OCI-LY7 (cell line): ENCODE data around the gene RNF183. TPM values are rescaled to one million over a fixed set of nuclear protein-coding genes. Genes with fewer than 3 reads are reported as not detected.

ENCODE experiments used
- BruUV-seq: library from RNA; stranded (reverse); fragments of 400-500 nt; replicated peaks from 2 replicates; lab custom pipeline; 2021; lab: Mats Ljungman, UMichigan
- CTCF ChIA-PET: fragments of 300-600 bp; sonication (Branson Sonifier 250); formaldehyde crosslinking; loops from one replicate; lab custom pipeline; 2022; ENCODE audit warnings: antibody characterized with exemption; ENCODE audit not compliant: unreplicated experiment; lab: Charles Lee
- POLR2A ChIA-PET: fragments of 300-600 bp; sonication (Branson Sonifier 250); formaldehyde crosslinking; loops from one replicate; lab custom pipeline; 2022; ENCODE audit warnings: antibody characterized with exemption; lab: Charles Lee
- DNase-seq: peaks from one replicate; pipeline ENCODE4 v3.0.0-alpha.2; 2015; ENCODE audit warnings: low spot score
- H2AFZ ChIP-seq: fragments of 200-600 bp; sonication (generic), shearing (Covaris generic); 2 replicates; pipeline ENCODE4 v1.6.1; 2014; ENCODE audit warnings: mild to moderate bottlenecking, antibody characterized with exemption, low read length, moderate library complexity
- H3K27ac ChIP-seq: fragments of 200-600 bp; sonication (generic); 2 replicates; pipeline ENCODE4 v1.5.1; 2014; ENCODE audit warnings: mixed run types, low read depth, mild to moderate bottlenecking, moderate library complexity, low read length, inconsistent platforms; ENCODE audit not compliant: poor library complexity, severe bottlenecking
- H3K36me3 ChIP-seq: fragments of 200-600 bp; sonication (generic); 2 replicates; pipeline ENCODE4 v1.6.1; 2014; ENCODE audit warnings: mild to moderate bottlenecking, antibody characterized with exemption, low read length, moderate library complexity, mixed read lengths; ENCODE audit not compliant: insufficient read depth
- H3K4me1 ChIP-seq: fragments of 200-600 bp; sonication (generic); 2 replicates; pipeline ENCODE4 v1.5.1; 2014; ENCODE audit warnings: mild to moderate bottlenecking, low read length; ENCODE audit not compliant: insufficient read depth, poor library complexity, severe bottlenecking
- H3K4me2 ChIP-seq: fragments of 200-600 bp; sonication (generic); 2 replicates; pipeline ENCODE4 v1.6.1; 2014; ENCODE audit warnings: mild to moderate bottlenecking, low read length
- H3K4me3 ChIP-seq: fragments of 200-600 bp; sonication (generic); 2 replicates; pipeline ENCODE4 v1.5.1; 2014; ENCODE audit warnings: mild to moderate bottlenecking, low read depth, low read length; ENCODE audit not compliant: poor library complexity, severe bottlenecking
- H3K79me2 ChIP-seq: fragments of 200-600 bp; sonication (generic); 2 replicates; pipeline ENCODE4 v1.6.1; 2016; ENCODE audit warnings: low read depth, mild to moderate bottlenecking, low read length, moderate library complexity, mixed read lengths; ENCODE audit not compliant: insufficient read depth
- H3K9me2 ChIP-seq: fragments of 200-600 bp; sonication (generic); 2 replicates; pipeline ENCODE4 v1.6.1; 2016; ENCODE audit warnings: mild to moderate bottlenecking, low read length, mixed read lengths; ENCODE audit not compliant: insufficient read depth
- H3K9me3 ChIP-seq: fragments of 200-600 bp; sonication (generic); 2 replicates; pipeline ENCODE4 v1.6.1; 2014; ENCODE audit warnings: mild to moderate bottlenecking, mixed run types, low read length, mixed read lengths
- H4K20me1 ChIP-seq: fragments of 200-600 bp; sonication (generic); 2 replicates; pipeline ENCODE4 v1.6.1; 2014; ENCODE audit warnings: mild to moderate bottlenecking, antibody characterized with exemption, low read length, moderate library complexity, mixed read lengths; ENCODE audit not compliant: insufficient read depth
- CTCF ChIP-seq: fragments of 200-600 bp; sonication (generic); conservative IDR thresholded peaks from 2 replicates; pipeline ENCODE4 v1.5.1; 2014; ENCODE audit warnings: mild to moderate bottlenecking, antibody characterized with exemption, low read length, moderate library complexity, mixed read lengths
- EZH2phosphoT487 ChIP-seq: fragments of 200-600 bp; sonication (generic); IDR thresholded peaks from 2 replicates; pipeline ENCODE4 v1.6.1; 2018; ENCODE audit warnings: low read depth, borderline replicate concordance, mild to moderate bottlenecking, mixed run types, antibody characterized with exemption, low read length, moderate library complexity, mixed read lengths
- intact Hi-C: fragments of 100-400 bp; cut with micrococcal nuclease; formaldehyde crosslinking; loops from one replicate; pipeline ENCODE4 v1.10.0; 2022; ENCODE audit not compliant: unreplicated experiment
- total RNA-seq, 2 experiments: library from RNA; depleted of rRNA in 1 of 2; stranded (reverse); fragments of >200 nt in 1 of 2; shearing (Covaris generic) in 1 of 2; gene quantifications; 2 replicates each; pipeline ENCODE4 v1.2.3, GENCODE V29; 2014 to 2022

The RNF183 gene
- total RNA-seq, 2 experiments from 2014 or later = not detected

DNA sequence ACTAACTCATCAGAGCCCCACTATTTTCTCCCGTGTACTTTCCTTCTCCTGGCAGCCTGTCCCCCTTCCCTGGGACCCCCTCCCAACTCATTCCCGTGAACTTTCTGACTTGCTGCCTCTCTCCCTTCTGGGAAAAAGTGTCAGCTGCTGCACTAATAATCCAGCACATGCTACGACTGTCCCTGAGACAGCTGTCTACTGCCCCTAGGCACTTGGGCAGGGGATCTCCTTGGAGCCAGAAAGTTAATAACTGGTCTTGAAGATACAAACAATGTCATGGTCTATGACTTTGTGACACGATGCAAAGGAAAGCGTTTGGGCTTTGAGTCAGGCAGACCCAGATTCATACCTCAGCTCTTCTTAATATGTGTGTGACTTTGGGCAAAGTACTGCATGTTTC is 10.1 kb upstream of the RNF183 start:
- no TSS peak for BruUV-seq
- POLR2A ChIA-PET = no interaction called here
- intact Hi-C loops = no loop called here
- Histone ChIP-seq H3K4me1 (no peaks in the 10 kb centered on the region), H3K79me2 (no peaks in the 10 kb centered on the region), H3K4me3 (no peak overlapping the region), H2AFZ (no peak overlapping the region), H3K9me2 (no peaks in the 10 kb centered on the region), H3K9me3 (no peaks in the 10 kb centered on the region), H3K36me3 (no peaks in the 10 kb centered on the region), H3K27ac (no peak overlapping the region), H4K20me1 (no peaks in the 10 kb centered on the region), H3K4me2 (no peak overlapping the region)
- TF ChIP-seq CTCF (no peak), EZH2phosphoT487 (no peak)
- no peak for DNase-seq
- CTCF ChIA-PET = no interaction called here

DNA sequence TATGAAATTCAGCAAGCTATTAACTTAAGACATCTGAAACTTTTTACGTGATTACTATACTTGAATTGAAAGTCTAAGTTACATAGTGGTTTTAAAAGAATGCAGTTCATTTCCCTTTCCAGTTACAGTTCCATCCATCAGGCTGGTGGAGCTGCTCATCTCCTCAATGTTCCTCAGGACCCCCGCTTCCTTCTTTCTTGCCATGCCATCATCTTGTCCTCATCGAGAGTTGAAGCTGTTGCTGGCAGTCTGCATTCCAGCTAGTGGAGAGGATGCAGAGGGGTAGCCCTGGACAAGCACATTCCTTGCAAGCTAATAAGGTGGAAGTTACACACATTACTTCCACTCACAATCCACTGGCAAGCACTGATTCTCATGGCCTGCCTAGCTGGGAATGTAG is 8.8 kb upstream of the RNF183 start:
- H3K4me1 ChIP-seq = no peaks in the 10 kb centered on the region
- H3K4me2 ChIP-seq = no peak overlapping the region
- H3K9me2 ChIP-seq = no peaks in the 10 kb centered on the region
- ChIA-PET POLR2A (interaction anchor here (0.7 kb wide), 1 partner anchor 37 kb away, joined by 3 read pairs; the partner anchor contains the start of genes CDC26 and PRPF4), CTCF (interaction anchor here (0.9 kb wide), 1 partner anchor 270 kb away, joined by 3 read pairs; no protein-coding TSS in a partner anchor)
- H4K20me1 ChIP-seq = no peaks in the 10 kb centered on the region
- intact Hi-C loops = no loop called here
- no peak for DNase-seq
- H3K27ac ChIP-seq = no peak overlapping the region
- H3K4me3 ChIP-seq = no peak overlapping the region
- no peaks in the 10 kb centered on the region for H3K36me3 ChIP-seq
- TF ChIP-seq EZH2phosphoT487 (no peak), CTCF (no peak)
- H2AFZ ChIP-seq = no peak overlapping the region
- H3K9me3 ChIP-seq = no peaks in the 10 kb centered on the region
- H3K79me2 ChIP-seq = no peaks in the 10 kb centered on the region
- BruUV-seq = no TSS peak

GRCh38 chr9:113310538-113310937 is 7.4 kb upstream of the RNF183 start:
- H3K4me3 ChIP-seq = no peak overlapping the region
- DNase-seq = no peak
- H3K4me2 ChIP-seq = no peak overlapping the region
- no peaks in the 10 kb centered on the region for H3K9me2 ChIP-seq
- ChIA-PET POLR2A (no interaction called here), CTCF (interaction anchor here (0.5 kb wide), 1 partner anchor 148 kb away, joined by 3 read pairs; no protein-coding TSS in a partner anchor)
- no peaks in the 10 kb centered on the region for H3K79me2 ChIP-seq
- no peak overlapping the region for H3K27ac ChIP-seq
- no peaks in the 10 kb centered on the region for H3K4me1 ChIP-seq
- H2AFZ ChIP-seq = no peak overlapping the region
- H3K36me3 ChIP-seq = no peaks in the 10 kb centered on the region
- no peaks in the 10 kb centered on the region for H4K20me1 ChIP-seq
- intact Hi-C loops = no loop called here
- TF ChIP-seq CTCF = no peak
- no peak for TF ChIP-seq EZH2phosphoT487
- no TSS peak for BruUV-seq
- no peaks in the 10 kb centered on the region for H3K9me3 ChIP-seq
